Neural crest cell (in vitro differentiated cells): ENCODE results near the gene ORC4. TPM values are rescaled to one million over a fixed set of nuclear protein-coding genes. Genes with fewer than 3 reads are reported as not detected.
"Not testable (repeated sequence)": the region's sequence is repeated elsewhere in the genome, so short reads cannot be mapped to it uniquely, and the experiment has no call there.

Experiments
- DNase-seq: peaks from one replicate; pipeline ENCODE4 v3.0.0; 2021; ENCODE audit warnings: low read depth, mixed read lengths, low spot score
- H3K27ac Mint-ChIP-seq: one replicate; pipeline ENCODE4 v1.8.0; 2021; ENCODE audit warnings: mild to moderate bottlenecking, mixed read lengths; ENCODE audit not compliant: unreplicated experiment
- H3K27me3 Mint-ChIP-seq: 2 replicates; pipeline ENCODE4 v1.8.0; 2021; ENCODE audit warnings: low read depth, mild to moderate bottlenecking, mixed read lengths
- H3K36me3 Mint-ChIP-seq: 2 replicates; pipeline ENCODE4 v1.8.0; 2021; ENCODE audit warnings: low read depth, mild to moderate bottlenecking, mixed read lengths
- H3K4me1 Mint-ChIP-seq: 2 replicates; pipeline ENCODE4 v1.8.0; 2021; ENCODE audit warnings: mixed read lengths
- H3K4me3 Mint-ChIP-seq: one replicate; pipeline ENCODE4 v1.8.0; 2021; ENCODE audit warnings: mild to moderate bottlenecking, mixed read lengths
- H3K9me3 Mint-ChIP-seq: 2 replicates; pipeline ENCODE4 v1.8.0; 2021; ENCODE audit warnings: mixed read lengths
- CTCF ChIP-seq: fragments of 200-600 bp; sonication (generic); conservative IDR thresholded peaks from 2 replicates; pipeline ENCODE4 v1.5.0; 2021; ENCODE audit warnings: antibody characterized with exemption, mild to moderate bottlenecking
- total RNA-seq: library from RNA; stranded (reverse); gene quantifications from 2 replicates; pipeline ENCODE4 v1.2.1, GENCODE V29; 2021

Gene ORC4
- total RNA-seq, 1 donor from 2014 or later: 65.1 TPM

DNA sequence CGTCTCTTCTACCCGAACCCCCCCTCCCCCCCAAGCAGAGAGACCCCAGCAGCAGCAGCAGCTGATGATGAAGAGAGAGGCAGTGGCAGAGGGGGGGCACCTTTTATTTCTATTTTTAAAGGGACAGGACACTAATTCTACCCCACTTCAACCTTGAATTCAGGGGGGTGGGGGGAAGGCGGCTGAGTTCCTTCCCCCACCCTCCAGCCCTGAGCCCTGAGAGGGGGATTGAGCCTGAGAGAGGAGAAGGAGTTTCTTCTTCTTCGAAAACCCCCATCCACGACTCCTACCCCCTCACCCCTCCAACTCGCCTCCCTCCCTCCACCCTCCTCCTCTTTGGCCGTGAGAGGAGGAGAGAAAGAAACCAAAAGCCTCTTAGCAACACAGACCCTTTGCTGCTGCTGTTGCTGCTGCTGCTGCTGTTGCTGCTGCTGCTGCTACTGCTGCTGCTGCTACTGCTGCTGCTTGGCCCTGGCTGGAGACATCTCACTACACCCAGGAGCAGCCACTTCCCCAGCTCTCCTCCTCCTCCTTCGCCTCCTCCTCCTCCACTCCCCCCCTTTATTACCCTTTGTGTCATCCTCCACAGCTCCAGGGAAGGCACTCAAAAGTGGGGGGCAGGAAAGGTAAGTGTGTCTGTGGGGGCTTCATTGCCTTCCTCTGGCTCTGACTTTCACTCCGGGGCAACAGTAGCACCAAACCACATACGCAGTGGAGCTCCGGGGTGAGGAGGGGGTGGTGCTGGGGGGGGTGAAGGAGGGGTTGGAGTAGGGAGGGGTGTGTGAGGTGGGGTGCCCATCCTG lies 723 bp upstream of the ORC4 start, which contains the start of gene MBD5:
TSS of gene MBD5 (plus strand) at position 33 of the 803 bp plus-strand sequence.
- no peaks in the 10 kb centered on the region for H3K36me3 Mint-ChIP-seq
- peaks cover 56% of the 10 kb centered on the region for H3K4me1 Mint-ChIP-seq
- H3K4me3 Mint-ChIP-seq: peak within 1 kb of the TSS; percentile 100
- DNase-seq: peak; percentile 45
- TF ChIP-seq CTCF: no peak
- no peaks in the 10 kb centered on the region for H3K27me3 Mint-ChIP-seq
- peak within 1 kb of the TSS; percentile 99 for H3K27ac Mint-ChIP-seq
- no peaks in the 10 kb centered on the region for H3K9me3 Mint-ChIP-seq

GRCh38 chr2:148014616-148015015 lies 5.9 kb downstream of the ORC4 start:
- Mint-ChIP-seq H3K4me3 (peak overlapping the region; percentile 2), H3K27ac (no peak overlapping the region), H3K36me3 (peaks cover 24% of the 10 kb centered on the region), H3K4me1 (peaks cover 19% of the 10 kb centered on the region), H3K9me3 (peaks cover 4% of the 10 kb centered on the region), H3K27me3 (no peaks in the 10 kb centered on the region)
- no peak for DNase-seq
- no peak for TF ChIP-seq CTCF

DNA sequence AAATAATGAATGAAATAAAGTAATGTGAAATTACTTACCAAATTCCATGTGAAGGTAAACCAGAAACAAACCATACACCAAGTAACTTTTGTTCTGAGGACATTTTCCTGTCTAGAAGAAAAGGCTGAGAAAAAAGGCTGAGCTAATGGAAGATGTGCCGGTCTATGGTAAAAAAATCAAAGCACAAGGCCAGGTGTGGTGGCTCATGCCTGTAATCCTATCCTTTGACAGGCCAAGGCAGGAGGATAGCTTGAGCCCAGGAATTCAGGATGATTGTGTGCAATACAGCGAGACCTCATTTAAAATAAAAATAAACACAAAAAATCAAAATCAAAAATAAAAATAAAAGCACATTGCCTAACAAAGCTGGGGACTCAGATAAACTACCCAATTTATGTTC lies 6.7 kb downstream of the ORC4 start:
- peaks cover 6% of the 10 kb centered on the region for H3K9me3 Mint-ChIP-seq
- H3K4me1 Mint-ChIP-seq: peaks cover 13% of the 10 kb centered on the region
- DNase-seq: no peak
- no peaks in the 10 kb centered on the region for H3K27me3 Mint-ChIP-seq
- H3K27ac Mint-ChIP-seq: no peak overlapping the region
- peaks cover 26% of the 10 kb centered on the region for H3K36me3 Mint-ChIP-seq
- H3K4me3 Mint-ChIP-seq: no peak overlapping the region
- TF ChIP-seq CTCF: no peak

GRCh38 chr2:148008411-148008810 lies 12.1 kb downstream of the ORC4 start:
- not testable (repeated sequence) for H3K4me3 Mint-ChIP-seq, H3K27ac Mint-ChIP-seq

DNA sequence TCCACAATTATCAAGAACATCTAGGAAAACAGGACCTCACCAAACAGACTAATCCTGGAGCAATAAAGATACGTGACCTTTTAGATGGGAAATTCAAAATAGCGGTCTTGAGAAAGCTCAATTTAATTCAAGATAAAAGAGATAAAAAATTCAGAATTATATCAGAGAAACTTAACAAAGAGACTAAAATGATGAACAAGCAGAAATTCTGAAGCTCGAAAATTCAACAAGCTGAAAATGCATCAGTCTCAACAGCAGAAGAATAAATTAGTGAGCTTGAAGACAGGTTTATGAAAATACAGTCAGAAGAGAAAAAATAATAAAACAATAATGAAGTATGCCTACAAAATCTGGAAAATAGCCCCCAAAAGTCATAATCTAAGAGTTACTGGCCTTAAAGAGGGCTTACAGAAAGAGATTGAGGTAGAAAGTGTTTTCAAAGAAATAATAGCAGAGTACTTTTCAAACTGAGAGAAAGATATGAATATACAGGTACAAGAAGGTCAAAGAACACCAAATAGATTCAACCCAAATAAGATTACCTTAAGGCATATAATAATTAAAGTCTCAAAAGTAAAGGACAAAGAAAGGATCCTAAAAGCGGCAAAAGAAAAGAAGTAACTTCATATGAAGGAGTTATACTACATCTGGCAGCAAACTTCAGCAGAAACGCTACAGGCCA lies 13.2 kb downstream of the ORC4 start:
- Mint-ChIP-seq H3K9me3 (peaks cover 24% of the 10 kb centered on the region), H3K27ac (no peak overlapping the region), H3K4me1 (no peaks in the 10 kb centered on the region), H3K27me3 (no peaks in the 10 kb centered on the region), H3K4me3 (no peak overlapping the region), H3K36me3 (peaks cover 68% of the 10 kb centered on the region)
- no peak for DNase-seq
- no peak for TF ChIP-seq CTCF

More at GRCh38 chr2:148008411-148008810, 12.1 kb downstream of the ORC4 start:
- peaks cover 65% of the 10 kb centered on the region for H3K36me3 Mint-ChIP-seq
- not testable (repeated sequence) for DNase-seq, H3K4me1 Mint-ChIP-seq, H3K27me3 Mint-ChIP-seq
- H3K9me3 Mint-ChIP-seq: peaks cover 20% of the 10 kb centered on the region
